Hematopoietic multipotent progenitor cell (in vitro differentiated cells): Measurements from ENCODE around the gene EXOC4. TPM values are rescaled to one million over a fixed set of nuclear protein-coding genes. Genes with fewer than 3 reads are reported as not detected.
A peak's percentile ranks its signal among the peaks of the same experiment; 100 is the strongest.
"Not testable (repeated sequence)": the region's sequence is repeated elsewhere in the genome, so short reads cannot be mapped to it uniquely, and the experiment has no call there.

Experiments used
- DNase-seq, 3 donors: peaks; one replicate each; pipeline ENCODE4 v3.0.0-alpha.2; 2011 to 2015; ENCODE audit warnings: low read depth in 2 of 3, low spot score in 2 of 3
- total RNA-seq: library from RNA; depleted of rRNA; stranded (reverse); fragments of >200 nt; gene quantifications from one replicate; pipeline ENCODE4 v1.2.3, GENCODE V29; 2012

Gene EXOC4
- total RNA-seq, 1 donor: 66.2 TPM

- no peak for DNase-seq
Observed at GRCh38 chr7:133983685-133984419, 731.0 kb downstream of the EXOC4 start.

- DNase-seq: no peak
Observed at GRCh38 chr7:133985300-133985699, 732.4 kb downstream of the EXOC4 start.

- no peak for DNase-seq
Observed at GRCh38 chr7:133987582-133987981, 734.7 kb downstream of the EXOC4 start.

GRCh38 chr7:133993547-133993946 lies 740.7 kb downstream of the EXOC4 start:
- no peak for DNase-seq

GRCh38 chr7:133994100-133994499 lies 741.2 kb downstream of the EXOC4 start:
- not testable (repeated sequence) for DNase-seq

- no peak for DNase-seq
Observed at GRCh38 chr7:133997463-133997862, 744.6 kb downstream of the EXOC4 start.

- DNase-seq: no peak
Observed at GRCh38 chr7:133999178-133999577, 746.3 kb downstream of the EXOC4 start.

GRCh38 chr7:134004829-134005505 lies 752.1 kb downstream of the EXOC4 start:
- DNase-seq: no peak

- DNase-seq: no peak
Observed at GRCh38 chr7:134009314-134010110, 756.6 kb downstream of the EXOC4 start.

GRCh38 chr7:134013249-134013648 lies 760.4 kb downstream of the EXOC4 start:
- no peak for DNase-seq

- DNase-seq: no peak
Observed at GRCh38 chr7:134014935-134015334, 762.1 kb downstream of the EXOC4 start.

GRCh38 chr7:134016223-134016941 lies 763.5 kb downstream of the EXOC4 start:
- peak in 1 of 3 donors; percentile 9 for DNase-seq

- no peak for DNase-seq
Observed at GRCh38 chr7:134016942-134017303, 764.0 kb downstream of the EXOC4 start.

- no peak for DNase-seq
Observed at GRCh38 chr7:134018306-134018705, 765.4 kb downstream of the EXOC4 start.

GRCh38 chr7:134019251-134019650 lies 766.4 kb downstream of the EXOC4 start:
- DNase-seq: no peak

- no peak for DNase-seq
Observed at GRCh38 chr7:134021836-134022235, 769.0 kb downstream of the EXOC4 start.

GRCh38 chr7:134022286-134022911 lies 769.5 kb downstream of the EXOC4 start:
- DNase-seq: no peak

- no peak for DNase-seq
Observed at GRCh38 chr7:134024739-134025138, 771.9 kb downstream of the EXOC4 start.

- no peak for DNase-seq
Observed at GRCh38 chr7:134028853-134029252, 776.0 kb downstream of the EXOC4 start.

- DNase-seq: no peak
Observed at GRCh38 chr7:134029743-134030142, 776.9 kb downstream of the EXOC4 start.
